MCF 10A (cell line): ENCODE results near the gene ARHGAP10. TPM values are rescaled to one million over a fixed set of nuclear protein-coding genes. Genes with fewer than 3 reads are reported as not detected.

Experiments used
- BruUV-seq: library from RNA; stranded (reverse); fragments of 400-500 nt; replicated peaks from 2 replicates; lab custom pipeline; 2021; lab: Mats Ljungman, UMichigan
- CTCF ChIA-PET: fragments of 300-600 bp; sonication (Branson Sonifier 250); formaldehyde crosslinking; extraction: SDS; loops from one replicate; lab custom pipeline; 2021; ENCODE audit warnings: antibody characterized with exemption, inconsistent platforms; lab: Yijun Ruan, JAX
- POLR2A ChIA-PET: fragments of 300-600, 350-650 bp; sonication (Branson Sonifier 250); formaldehyde crosslinking; extraction: SDS; loops from one replicate; lab custom pipeline; 2020; ENCODE audit warnings: antibody characterized with exemption, inconsistent platforms; lab: Yijun Ruan, JAX
- DNase-seq: peaks from one replicate; pipeline ENCODE4 v3.0.0-alpha.2; 2018; ENCODE audit not compliant: unreplicated experiment
- H3K27ac Mint-ChIP-seq: one replicate; pipeline ENCODE4 v1.8.0; 2022; ENCODE audit warnings: mild to moderate bottlenecking, low read depth, mixed read lengths; ENCODE audit not compliant: unreplicated experiment
- H3K27me3 Mint-ChIP-seq: one replicate; pipeline ENCODE4 v1.8.0; 2022; ENCODE audit warnings: mixed read lengths; ENCODE audit not compliant: insufficient read depth, unreplicated experiment
- H3K36me3 Mint-ChIP-seq: one replicate; pipeline ENCODE4 v1.8.0; 2022; ENCODE audit warnings: mild to moderate bottlenecking, moderate library complexity, mixed read lengths; ENCODE audit not compliant: insufficient read depth, unreplicated experiment
- H3K4me1 Mint-ChIP-seq: one replicate; pipeline ENCODE4 v1.8.0; 2022; ENCODE audit warnings: mixed read lengths; ENCODE audit not compliant: insufficient read depth, unreplicated experiment
- H3K4me3 Mint-ChIP-seq: one replicate; pipeline ENCODE4 v1.8.0; 2022; ENCODE audit warnings: mild to moderate bottlenecking, moderate library complexity, mixed read lengths; ENCODE audit not compliant: unreplicated experiment
- H3K9me3 Mint-ChIP-seq: one replicate; pipeline ENCODE4 v1.8.0; 2022; ENCODE audit warnings: mixed read lengths; ENCODE audit not compliant: unreplicated experiment
- intact Hi-C: fragments of 100-400 bp; cut with micrococcal nuclease; formaldehyde crosslinking; loops from 2 replicates; pipeline ENCODE4 v1.14.1; 2022
- total RNA-seq: library from RNA; stranded (reverse); gene quantifications from 2 replicates; pipeline ENCODE4 v1.2.3, GENCODE V29; 2022
- TF ChIP-seq, protein P1 (sequence below): fragments of 200-600 bp; IDR thresholded peaks from one replicate; pipeline ENCODE4 v1.8.0; 2022; ENCODE audit warnings: antibody characterized with exemption, mild to moderate bottlenecking; ENCODE audit not compliant: unreplicated experiment

Gene ARHGAP10
- total RNA-seq, 1 experiment from 2014 or later = 22.4 TPM

DNA sequence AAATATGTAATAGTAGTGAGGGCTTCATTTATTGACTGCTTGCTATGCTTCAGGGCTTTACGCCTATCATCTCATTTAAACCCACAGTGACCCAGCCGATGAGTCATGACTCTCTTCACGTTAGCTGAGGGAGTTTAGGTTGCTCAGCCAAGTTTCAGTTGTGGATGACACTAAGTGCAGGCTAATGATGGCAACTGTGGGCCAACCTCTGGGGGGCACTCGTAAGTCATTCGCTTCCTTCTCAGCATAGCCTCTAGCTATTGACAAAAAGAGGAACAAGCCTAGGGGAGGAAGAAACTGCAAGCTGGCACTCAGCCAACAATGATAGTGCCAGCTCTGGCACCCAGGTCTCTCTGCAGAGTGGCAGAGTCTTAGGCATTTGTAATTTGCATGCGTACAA is 325.0 kb downstream of the ARHGAP10 start:
- H3K4me3 Mint-ChIP-seq = no peak overlapping the region
- H3K4me1 Mint-ChIP-seq = peaks cover 5% of the 10 kb centered on the region
- H3K36me3 Mint-ChIP-seq = peaks cover 29% of the 10 kb centered on the region
- H3K27ac Mint-ChIP-seq = no peak overlapping the region
- no peaks in the 10 kb centered on the region for H3K9me3 Mint-ChIP-seq
- intact Hi-C loops = no loop called here
- DNase-seq = peak; percentile 78
- no peaks in the 10 kb centered on the region for H3K27me3 Mint-ChIP-seq
- ChIA-PET CTCF (interaction anchor here (0.5 to 0.9 kb wide), 2 partner anchors 676 to 1424 kb away, joined by 3 read pairs; no protein-coding TSS in a partner anchor), POLR2A (interaction anchor here (0.9 kb wide), 1 partner anchor 21 kb away, joined by 3 read pairs; no protein-coding TSS in a partner anchor)
- BruUV-seq = no TSS peak
- TF ChIP-seq, protein P1, sequence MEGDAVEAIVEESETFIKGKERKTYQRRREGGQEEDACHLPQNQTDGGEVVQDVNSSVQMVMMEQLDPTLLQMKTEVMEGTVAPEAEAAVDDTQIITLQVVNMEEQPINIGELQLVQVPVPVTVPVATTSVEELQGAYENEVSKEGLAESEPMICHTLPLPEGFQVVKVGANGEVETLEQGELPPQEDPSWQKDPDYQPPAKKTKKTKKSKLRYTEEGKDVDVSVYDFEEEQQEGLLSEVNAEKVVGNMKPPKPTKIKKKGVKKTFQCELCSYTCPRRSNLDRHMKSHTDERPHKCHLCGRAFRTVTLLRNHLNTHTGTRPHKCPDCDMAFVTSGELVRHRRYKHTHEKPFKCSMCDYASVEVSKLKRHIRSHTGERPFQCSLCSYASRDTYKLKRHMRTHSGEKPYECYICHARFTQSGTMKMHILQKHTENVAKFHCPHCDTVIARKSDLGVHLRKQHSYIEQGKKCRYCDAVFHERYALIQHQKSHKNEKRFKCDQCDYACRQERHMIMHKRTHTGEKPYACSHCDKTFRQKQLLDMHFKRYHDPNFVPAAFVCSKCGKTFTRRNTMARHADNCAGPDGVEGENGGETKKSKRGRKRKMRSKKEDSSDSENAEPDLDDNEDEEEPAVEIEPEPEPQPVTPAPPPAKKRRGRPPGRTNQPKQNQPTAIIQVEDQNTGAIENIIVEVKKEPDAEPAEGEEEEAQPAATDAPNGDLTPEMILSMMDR = no peak

DNA sequence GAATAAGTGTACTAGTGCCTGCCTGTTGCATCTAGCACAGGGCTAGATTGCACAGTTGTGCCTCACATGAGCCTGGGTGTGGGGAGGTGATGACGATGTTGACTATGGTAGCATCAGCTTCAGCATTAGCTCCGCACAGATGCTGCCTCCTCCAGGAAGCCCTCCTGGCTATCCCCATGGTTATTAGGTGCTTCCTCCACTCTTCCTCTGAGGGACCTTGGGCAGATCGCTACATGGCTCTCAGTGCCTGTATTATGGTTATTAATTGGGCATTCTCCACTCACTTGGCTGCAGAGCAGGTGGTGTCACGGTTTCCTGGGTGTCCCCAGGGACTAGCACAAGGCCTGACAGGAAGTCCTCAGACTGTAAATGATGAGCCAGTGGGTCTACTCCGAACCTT is 325.6 kb downstream of the ARHGAP10 start:
- ChIA-PET POLR2A (no interaction called here), CTCF (no interaction called here)
- Mint-ChIP-seq H3K27ac (no peak overlapping the region), H3K4me3 (no peak overlapping the region), H3K36me3 (peaks cover 23% of the 10 kb centered on the region), H3K9me3 (no peaks in the 10 kb centered on the region), H3K27me3 (no peaks in the 10 kb centered on the region), H3K4me1 (peaks cover 5% of the 10 kb centered on the region)
- TF ChIP-seq, protein P1 = no peak
- DNase-seq = no peak
- intact Hi-C loops = no loop called here
- BruUV-seq = no TSS peak

DNA sequence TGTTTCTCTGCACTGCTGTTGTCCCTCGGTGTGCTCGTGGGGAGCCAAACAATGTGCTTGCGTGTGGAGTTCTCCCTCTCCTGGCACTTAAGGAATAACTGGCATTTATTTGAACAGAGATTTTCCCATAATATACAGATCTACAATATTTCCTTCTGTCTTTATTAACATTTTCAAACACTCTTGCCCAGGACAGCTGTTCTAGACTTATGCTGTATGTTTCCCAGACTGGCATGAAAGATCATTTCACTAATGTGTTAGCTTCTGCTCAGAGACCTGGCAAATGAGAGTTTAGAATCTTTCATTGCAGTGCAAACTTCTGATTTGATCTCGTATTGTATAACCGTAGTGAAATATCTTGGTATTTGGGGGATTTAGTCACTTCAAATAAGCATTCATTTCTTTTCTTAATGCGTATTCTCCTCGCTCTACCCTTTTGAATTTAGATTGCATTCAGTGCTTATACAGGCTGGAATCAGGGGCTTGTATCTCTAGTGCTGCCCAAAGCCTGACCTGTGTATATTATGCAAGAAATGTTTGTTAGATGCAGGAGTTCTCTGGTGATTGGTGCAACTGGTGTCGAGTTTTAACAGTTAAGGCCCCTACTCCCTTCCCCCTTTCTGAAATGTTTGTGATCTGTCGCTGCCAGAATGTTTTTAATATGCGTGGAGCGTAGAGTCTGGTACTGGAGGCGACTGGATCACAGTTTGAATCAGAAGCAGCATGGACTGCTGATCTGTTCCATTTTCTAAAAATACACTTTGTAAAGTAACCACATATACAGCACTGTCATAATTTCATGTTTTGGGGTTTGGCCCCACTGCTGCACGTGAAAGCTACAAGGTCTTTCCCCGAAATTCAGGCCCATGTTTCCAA is 326.3 kb downstream of the ARHGAP10 start:
- Mint-ChIP-seq H3K27me3 (no peaks in the 10 kb centered on the region), H3K36me3 (peaks cover 19% of the 10 kb centered on the region), H3K4me3 (no peak overlapping the region), H3K9me3 (no peaks in the 10 kb centered on the region), H3K4me1 (peaks cover 5% of the 10 kb centered on the region), H3K27ac (no peak overlapping the region)
- CTCF ChIA-PET = interaction anchor here (1.0 to 1.2 kb wide), 2 partner anchors 73 to 82 kb away, joined by 3 to 4 read pairs; no protein-coding TSS in a partner anchor
- POLR2A ChIA-PET = no interaction called here
- no peak for DNase-seq
- TF ChIP-seq, protein P1 = no peak
- no TSS peak for BruUV-seq
- intact Hi-C loops = no loop called here

DNA sequence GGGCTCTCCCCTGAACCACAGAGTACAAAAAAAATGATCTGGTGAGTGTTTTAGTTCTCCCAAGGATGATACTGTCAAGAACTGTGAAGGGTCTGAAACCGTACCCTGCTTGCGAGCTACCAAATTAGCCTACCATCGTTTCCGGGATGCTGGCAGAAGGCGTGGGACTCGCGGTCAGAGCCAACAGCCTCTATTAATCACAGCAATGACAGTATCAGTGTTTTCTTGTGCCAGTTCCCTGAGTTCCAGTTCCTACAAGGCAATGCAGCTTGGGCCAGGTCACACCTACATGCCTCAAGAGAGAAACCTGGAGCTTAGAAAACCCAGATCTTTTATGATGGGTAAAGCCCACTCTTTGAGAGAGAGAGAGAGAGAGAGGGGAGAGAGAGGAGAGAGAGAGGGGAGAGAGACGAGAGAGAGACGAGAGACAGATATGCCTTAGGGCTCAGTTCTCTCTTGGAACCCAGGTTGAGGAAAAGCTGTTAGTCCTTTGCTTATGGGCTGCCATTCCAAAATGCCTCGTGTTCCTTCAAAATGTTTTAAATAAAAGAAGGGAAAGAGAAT is 327.8 kb downstream of the ARHGAP10 start:
- CTCF ChIA-PET = interaction anchor here (0.5 to 1.2 kb wide), 5 partner anchors 44 to 961 kb away, joined by 3 to 4 read pairs (median 3); no protein-coding TSS in a partner anchor
- Mint-ChIP-seq H3K27ac (no peak overlapping the region), H3K9me3 (no peaks in the 10 kb centered on the region), H3K27me3 (no peaks in the 10 kb centered on the region), H3K36me3 (peaks cover 30% of the 10 kb centered on the region), H3K4me3 (no peak overlapping the region), H3K4me1 (peaks cover 5% of the 10 kb centered on the region)
- POLR2A ChIA-PET = interaction anchor here (0.6 kb wide), 2 partner anchors 389 to 655 kb away, joined by 3 read pairs; no protein-coding TSS in a partner anchor
- TF ChIP-seq, protein P1 = no peak
- DNase-seq = no peak
- intact Hi-C loops = no loop called here
- no TSS peak for BruUV-seq
